IMR-90 (cell line): ENCODE measurements around the gene TAF1B. TPM values are rescaled to one million over a fixed set of nuclear protein-coding genes. Genes with fewer than 3 reads are reported as not detected.
"Not testable (repeated sequence)": the region's sequence is repeated elsewhere in the genome, so short reads cannot be mapped to it uniquely, and the experiment has no call there.

ENCODE experiments used
- ATAC-seq: fragments of 200-7000 bp; cut with Tn5 transposase; 2 replicates; pipeline ENCODE4 v1.9.1; 2020; ENCODE audit warnings: low read depth, mild to moderate bottlenecking, moderate library complexity
- BruUV-seq: library from RNA; stranded (reverse); fragments of 400-500 nt; replicated peaks from 2 replicates; lab custom pipeline; 2021; lab: Mats Ljungman, UMichigan
- CTCF ChIA-PET: fragments of 300-600 bp; formaldehyde crosslinking; extraction: SDS; loops from one replicate; lab custom pipeline; 2021; ENCODE audit warnings: antibody characterized with exemption; lab: Yijun Ruan, JAX
- POLR2A ChIA-PET: fragments of 300-600 bp; sonication (Branson Sonifier 250); formaldehyde crosslinking; loops from one replicate; lab custom pipeline; 2022; ENCODE audit warnings: antibody characterized with exemption; ENCODE audit not compliant: unreplicated experiment; lab: Charles Lee
- DNase-seq: peaks from one replicate; pipeline ENCODE4 v3.0.0; 2013
- H2AFZ ChIP-seq: replicated peaks from 2 replicates; pipeline ENCODE3; 2013; ENCODE audit warnings: low read length, mild to moderate bottlenecking; ENCODE audit not compliant: poor library complexity
- H2AK5ac ChIP-seq: 2 replicates; pipeline ENCODE4 v1.6.1; 2013; ENCODE audit warnings: low read depth, low read length, inconsistent platforms
- H2AK9ac ChIP-seq: replicated peaks from 2 replicates; pipeline ENCODE3; 2013; ENCODE audit warnings: mild to moderate bottlenecking, low read depth, low read length, moderate library complexity; ENCODE audit not compliant: poor library complexity
- H2BK120ac ChIP-seq: 2 replicates; pipeline ENCODE4 v1.6.1; 2013; ENCODE audit warnings: low read depth, low read length, inconsistent platforms
- H2BK15ac ChIP-seq: 3 replicates; pipeline ENCODE4 v1.6.1; 2013; ENCODE audit warnings: low read depth, low read length, inconsistent platforms
- H2BK20ac ChIP-seq: 2 replicates; pipeline ENCODE4 v1.6.1; 2013; ENCODE audit warnings: low read depth, mild to moderate bottlenecking, inconsistent platforms, low read length, moderate library complexity
- H2BK5ac ChIP-seq: 2 replicates; pipeline ENCODE4 v1.6.1; 2013; ENCODE audit warnings: mild to moderate bottlenecking, low read depth, low read length, inconsistent platforms; ENCODE audit not compliant: poor library complexity, severe bottlenecking
- H3K14ac ChIP-seq: replicated peaks from 2 replicates; pipeline ENCODE4 v1.6.1; 2013; ENCODE audit warnings: low read depth, low read length, inconsistent platforms
- H3K18ac ChIP-seq: 2 replicates; pipeline ENCODE4 v1.6.1; 2013; ENCODE audit warnings: low read depth, low read length, control low read depth
- H3K23ac ChIP-seq: 2 replicates; pipeline ENCODE4 v1.6.1; 2013; ENCODE audit warnings: low read depth, low read length, inconsistent platforms
- H3K27ac ChIP-seq: 2 replicates; pipeline ENCODE4 v1.5.1; 2013; ENCODE audit warnings: mild to moderate bottlenecking, control low read depth, low read length; ENCODE audit not compliant: insufficient read depth
- H3K27me3 ChIP-seq: 2 replicates; pipeline ENCODE4 v1.6.1; 2013; ENCODE audit warnings: low read length; ENCODE audit not compliant: control insufficient read depth, insufficient read depth
- H3K36me3 ChIP-seq: 2 replicates; pipeline ENCODE4 v1.6.1; 2013; ENCODE audit warnings: low read length, mixed read lengths; ENCODE audit not compliant: control insufficient read depth, insufficient read depth
- H3K4ac ChIP-seq: 2 replicates; pipeline ENCODE4 v1.6.1; 2013; ENCODE audit warnings: low read depth, low read length, inconsistent platforms
- H3K4me1 ChIP-seq: 2 replicates; pipeline ENCODE4 v1.6.1; 2013; ENCODE audit warnings: low read length, mixed read lengths; ENCODE audit not compliant: control insufficient read depth, insufficient read depth
- H3K4me2 ChIP-seq: 2 replicates; pipeline ENCODE4 v1.6.1; 2013; ENCODE audit warnings: low read depth, mild to moderate bottlenecking, control low read depth, low read length, moderate library complexity
- H3K4me3 ChIP-seq: 2 replicates; pipeline ENCODE4 v1.5.1; 2013; ENCODE audit warnings: low read depth, mild to moderate bottlenecking, control low read depth, low read length, moderate library complexity; ENCODE audit not compliant: insufficient read depth
- H3K56ac ChIP-seq: 2 replicates; pipeline ENCODE4 v1.6.1; 2013; ENCODE audit warnings: low read length, inconsistent platforms; ENCODE audit not compliant: insufficient read depth; ENCODE audit errors: extremely low read depth
- H3K79me1 ChIP-seq, 2 experiments: 2 replicates each; pipeline ENCODE4 v1.6.1; 2013; ENCODE audit warnings: low read length in 2 of 2, inconsistent platforms in 1 of 2, low read depth in 1 of 2
- H3K9ac ChIP-seq: 2 replicates; pipeline ENCODE4 v1.6.1; 2013; ENCODE audit warnings: low read depth, low read length, control low read depth
- H3K9me1 ChIP-seq: 2 replicates; pipeline ENCODE4 v1.6.1; 2013; ENCODE audit warnings: low read length, inconsistent platforms; ENCODE audit not compliant: insufficient read depth
- H3K9me3 ChIP-seq: 2 replicates; pipeline ENCODE4 v1.6.1; 2013; ENCODE audit warnings: low read length; ENCODE audit not compliant: control insufficient read depth, insufficient read depth
- H4K20me1 ChIP-seq: 2 replicates; pipeline ENCODE4 v1.6.1; 2013; ENCODE audit warnings: low read length, inconsistent platforms; ENCODE audit not compliant: insufficient read depth
- H4K5ac ChIP-seq: 2 replicates; pipeline ENCODE4 v1.6.1; 2013; ENCODE audit warnings: mild to moderate bottlenecking, low read depth, low read length, control low read depth
- H4K8ac ChIP-seq, 2 experiments: 2 replicates each; pipeline ENCODE4 v1.6.1; 2013; ENCODE audit warnings: low read depth in 2 of 2, low read length in 2 of 2, control low read depth in 1 of 2, inconsistent platforms in 1 of 2
- H4K91ac ChIP-seq: 2 replicates; pipeline ENCODE4 v1.6.1; 2013; ENCODE audit warnings: low read depth, low read length, inconsistent platforms; ENCODE audit not compliant: insufficient read depth
- CEBPB ChIP-seq: IDR thresholded peaks from 2 replicates; pipeline ENCODE4 v1.6.1; 2012; ENCODE audit warnings: low read depth, low read length, improper control_type of control experiment
- WGBS, 2 experiments: methylation state at CpG; one replicate each; pipeline versions ENCODE4 v1.1.5 to v1.1.7; 2013; ENCODE audit warnings: missing lambda C conversion rate in 2 of 2; ENCODE audit not compliant: insufficient read length in 1 of 2; ENCODE audit errors: extremely low coverage in 2 of 2; 5-methylcytosine and 5-hydroxymethylcytosine counted together
- dilution Hi-C: fragments of 300-500 bp; cut with HindIII; formaldehyde crosslinking; loops from one replicate; pipeline ENCODE4 v1.14.3; 2018; ENCODE audit warnings: low sequenced_read_pairs; ENCODE audit not compliant: unreplicated experiment
- in situ Hi-C: fragments of 300-500 bp; cut with MboI; formaldehyde crosslinking; loops from 3 replicates; pipeline ENCODE4 v1.14.3; 2019; ENCODE audit warnings: low sequenced_read_pairs, inconsistent platforms, mixed read lengths
- intact Hi-C: fragments of 100-400 bp; cut with micrococcal nuclease; formaldehyde crosslinking; loops from 2 replicates; pipeline ENCODE4 v1.10.0; 2022
- polyA plus RNA-seq, 3 experiments: library from polyadenylated mRNA; depleted of rRNA; stranded (reverse); fragments of >200 nt; gene quantifications; 2 replicates each; pipeline ENCODE4 v1.2.3, GENCODE V29; 2012; ENCODE audit warnings: low replicate concordance in 1 of 3
- total RNA-seq: library from RNA; depleted of rRNA; stranded (reverse); fragments of >200 nt; gene quantifications from 2 replicates; pipeline ENCODE4 v1.2.3, GENCODE V29; 2012

The TAF1B gene
- total and polyA plus RNA-seq, 2 of the 4 experiments (the other 2 are of a cell fraction): 8.4 to 19.9 TPM

DNA sequence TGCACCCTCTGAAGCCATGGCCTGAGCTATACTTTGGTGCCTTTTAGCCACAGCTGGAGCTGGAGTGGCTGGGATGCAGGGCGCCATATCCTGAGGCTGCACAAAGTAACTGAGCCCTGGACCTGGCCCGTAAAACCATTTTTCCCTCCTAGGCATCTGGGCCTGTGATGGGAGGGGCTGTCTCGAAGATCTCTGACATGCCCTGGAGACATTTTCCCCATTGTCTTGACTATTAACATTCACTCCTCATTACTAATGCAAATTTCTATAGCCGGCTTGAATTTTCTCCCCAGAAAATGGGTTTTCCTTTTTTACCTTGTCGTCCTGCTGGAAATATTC lies 15.4 kb downstream of the TAF1B start (continued):
- no peak for TF ChIP-seq CEBPB

DNA sequence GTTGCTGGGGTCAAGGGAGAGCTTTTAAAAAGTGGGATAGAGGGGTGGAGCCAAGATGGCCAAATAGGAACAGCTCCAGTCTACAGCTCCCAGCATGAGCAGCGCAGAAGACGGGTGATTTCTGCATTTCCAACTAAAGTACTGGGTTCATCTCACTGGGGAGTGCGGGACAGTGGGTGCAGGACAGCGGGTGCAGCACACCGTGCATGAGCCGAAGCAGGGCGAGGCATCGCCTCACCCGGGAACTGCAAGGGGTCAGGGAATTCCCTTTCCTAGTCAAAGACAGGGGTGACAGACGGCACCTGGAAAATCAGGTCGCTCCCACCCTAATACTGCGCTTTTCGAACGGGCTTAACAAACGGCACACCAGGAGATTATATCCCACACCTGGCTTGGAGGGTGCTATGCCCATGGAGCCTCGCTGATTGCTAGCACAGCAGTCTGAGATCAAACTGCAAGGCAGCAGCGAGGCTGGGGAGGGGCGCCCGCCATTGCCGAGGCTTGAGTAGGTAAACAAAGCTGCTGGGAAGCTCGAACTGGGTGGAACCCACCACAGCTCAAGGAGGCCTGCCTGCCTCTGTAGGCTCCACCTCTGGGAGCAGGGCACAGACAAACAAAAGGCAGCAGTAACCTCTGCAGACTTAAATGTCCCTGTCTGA lies 17.8 kb downstream of the TAF1B start:
- DNase-seq, BruUV-seq, H3K9ac ChIP-seq, H3K23ac ChIP-seq, H2AK9ac ChIP-seq, in situ Hi-C loops, dilution Hi-C loops, H3K4ac ChIP-seq, H3K27ac ChIP-seq, H2AK5ac ChIP-seq, H3K27me3 ChIP-seq, H2BK15ac ChIP-seq, H4K8ac ChIP-seq, H3K9me1 ChIP-seq, H2BK120ac ChIP-seq, H4K91ac ChIP-seq, H3K4me1 ChIP-seq, ATAC-seq, CTCF ChIA-PET, POLR2A ChIA-PET, H3K14ac ChIP-seq, H3K18ac ChIP-seq, H2BK5ac ChIP-seq, H3K79me1 ChIP-seq, H2AFZ ChIP-seq, H4K20me1 ChIP-seq, intact Hi-C loops, H3K4me2 ChIP-seq, H4K5ac ChIP-seq, H3K56ac ChIP-seq, H2BK20ac ChIP-seq, H3K4me3 ChIP-seq: not testable (repeated sequence)
- WGBS, 2 experiments: 97% methylated on average over 10 of the region's 21 CpGs; no CpG with 5 or more reads in 1 of the 2 experiments
- H3K36me3 ChIP-seq: peaks cover 22% of the 10 kb centered on the region
- H3K9me3 ChIP-seq: peaks cover 23% of the 10 kb centered on the region
